ENCODE results near the gene PPP2R5C. TPM values are rescaled to one million over a fixed set of nuclear protein-coding genes. Genes with fewer than 3 reads are reported as not detected.

Gene PPP2R5C
- polyA plus RNA-seq, 3 donors = 61.9 to 72.5 (median 64.0) TPM

DNA sequence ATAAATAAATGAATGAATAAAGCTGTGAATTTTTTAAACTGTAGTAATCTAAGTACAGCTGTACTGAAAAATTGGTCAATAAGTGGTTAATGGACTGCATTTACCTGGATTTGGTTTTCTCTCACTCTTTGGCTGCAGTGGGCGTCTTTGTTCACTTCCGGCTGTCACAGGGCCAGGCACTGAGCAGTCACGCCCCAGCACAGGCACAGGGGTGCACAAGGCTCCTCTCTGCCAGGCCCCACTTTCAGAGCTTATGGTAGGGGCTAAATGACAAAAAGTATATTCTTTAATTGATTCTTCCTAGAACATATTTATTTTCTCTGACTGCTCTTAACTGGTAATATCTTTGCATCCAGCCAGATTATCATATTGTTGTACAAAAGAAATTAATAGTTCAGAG is 132.2 kb downstream of the PPP2R5C start:
- Histone ChIP-seq H2AFZ (ENCODE audit: insufficient read depth, low read depth, low read length, poor library complexity, severe bottlenecking) (no peak overlapping the region), H3K27ac (ENCODE audit: low read depth in 1 of 2, low read length in 2 of 2) (no peak overlapping the region), H3K9ac (ENCODE audit: insufficient read depth, low read length, poor library complexity, severe bottlenecking) (no peak overlapping the region), H3K9me3 (replicated peaks in 1 of 2; ENCODE audit: control insufficient read depth in 1 of 2, insufficient read depth in 1 of 2, low read length in 2 of 2) (no peaks in the 10 kb centered on the region), H3K4me1 (ENCODE audit: control insufficient read depth in 1 of 2, insufficient read depth in 2 of 2, low read length in 2 of 2) (no peaks in the 10 kb centered on the region), H3K4me3 (replicated peaks in 1 of 3; ENCODE audit: low read depth in 2 of 3, low read length in 3 of 3) (no peak overlapping the region), H3K36me3 (replicated peaks in 1 of 2; ENCODE audit: control insufficient read depth in 1 of 2, insufficient read depth in 2 of 2, low read length in 2 of 2) (peaks cover 72 to 96% of the 10 kb centered on the region in 2 donors), H3K79me2 (ENCODE audit: insufficient read depth, low read length) (no peaks in the 10 kb centered on the region), H3K27me3 (ENCODE audit: control insufficient read depth in 2 of 2, insufficient read depth in 2 of 2, low read length in 2 of 2) (no peaks in the 10 kb centered on the region), H3K4me2 (replicated peaks; ENCODE audit: extremely low read depth, low read length, poor library complexity, severe bottlenecking) (no peak overlapping the region), H4K20me1 (ENCODE audit: insufficient read depth, low read length) (no peaks in the 10 kb centered on the region)
- Mint-ChIP-seq H3K4me1 (no peaks in the 10 kb centered on the region), H3K4me3 (no peak overlapping the region), H3K27me3 (ENCODE audit: low read depth in 3 of 3) (no peaks in the 10 kb centered on the region), H3K9me3 (peaks cover 0 to 1% (median 0%) of the 10 kb centered on the region in 7 donors), H3K27ac (peak overlapping the region in 3 of 7 donors; percentile 2 to 78 (median 53)), H3K36me3 (peaks cover 76 to 92% of the 10 kb centered on the region in 2 donors)
- intact Hi-C loops (cut with micrococcal nuclease) = loop anchor here in 1 of 2 donors (5.0 kb wide), 1 partner anchor 116 kb away; no protein-coding TSS in a partner anchor
- 95% methylated on average over 2 of the region's 3 CpGs for WGBS (ENCODE audit: insufficient coverage)
- TF ChIP-seq CTCF (IDR thresholded peaks at IDR 0.05) = no peak
- DNase-seq = no peak

GRCh38 chr14:101894365-101895081 is 133.0 kb downstream of the PPP2R5C start:
- no peaks in the 10 kb centered on the region for H3K4me1 ChIP-seq (ENCODE audit: control insufficient read depth in 1 of 2, insufficient read depth in 2 of 2, low read length in 2 of 2)
- H3K9ac ChIP-seq (ENCODE audit: insufficient read depth, low read length, poor library complexity, severe bottlenecking) = no peak overlapping the region
- H3K27ac ChIP-seq (ENCODE audit: low read depth in 1 of 2, low read length in 2 of 2) = peak overlapping the region in 1 of 2 donors; percentile 6
- WGBS (ENCODE audit: insufficient coverage) = no CpG with 5 or more reads among the region's 12 CpGs
- no peak for DNase-seq
- H3K27ac Mint-ChIP-seq = peak overlapping the region in 1 of 7 donors; percentile 41
- no peaks in the 10 kb centered on the region for H3K9me3 ChIP-seq (replicated peaks in 1 of 2; ENCODE audit: control insufficient read depth in 1 of 2, insufficient read depth in 1 of 2, low read length in 2 of 2)
- intact Hi-C loops (cut with micrococcal nuclease) = loop anchor here in 1 of 2 donors (5.0 kb wide), 2 partner anchors 52 to 117 kb away; no protein-coding TSS in a partner anchor
- H3K4me2 ChIP-seq (replicated peaks; ENCODE audit: extremely low read depth, low read length, poor library complexity, severe bottlenecking) = no peak overlapping the region
- H4K20me1 ChIP-seq (ENCODE audit: insufficient read depth, low read length) = no peaks in the 10 kb centered on the region
- H3K4me1 Mint-ChIP-seq = no peaks in the 10 kb centered on the region
- TF ChIP-seq CTCF (IDR thresholded peaks at IDR 0.05) = no peak
- H3K79me2 ChIP-seq (ENCODE audit: insufficient read depth, low read length) = no peaks in the 10 kb centered on the region
- peaks cover 76 to 92% of the 10 kb centered on the region in 2 donors for H3K36me3 Mint-ChIP-seq
- no peak overlapping the region for H3K4me3 Mint-ChIP-seq
- H3K27me3 ChIP-seq (ENCODE audit: control insufficient read depth in 2 of 2, insufficient read depth in 2 of 2, low read length in 2 of 2) = no peaks in the 10 kb centered on the region
- no peaks in the 10 kb centered on the region for H3K27me3 Mint-ChIP-seq (ENCODE audit: low read depth in 3 of 3)
- H3K9me3 Mint-ChIP-seq = peaks cover 0 to 1% (median 0%) of the 10 kb centered on the region in 7 donors
- no peak overlapping the region for H2AFZ ChIP-seq (ENCODE audit: insufficient read depth, low read depth, low read length, poor library complexity, severe bottlenecking)
- peaks cover 80 to 96% of the 10 kb centered on the region in 2 donors for H3K36me3 ChIP-seq (replicated peaks in 1 of 2; ENCODE audit: control insufficient read depth in 1 of 2, insufficient read depth in 2 of 2, low read length in 2 of 2)
- H3K4me3 ChIP-seq (replicated peaks in 1 of 3; ENCODE audit: low read depth in 2 of 3, low read length in 3 of 3) = no peak overlapping the region

Data from CD14-positive monocyte (primary cell).